Measurements from ENCODE around the gene DMXL2.

DNA sequence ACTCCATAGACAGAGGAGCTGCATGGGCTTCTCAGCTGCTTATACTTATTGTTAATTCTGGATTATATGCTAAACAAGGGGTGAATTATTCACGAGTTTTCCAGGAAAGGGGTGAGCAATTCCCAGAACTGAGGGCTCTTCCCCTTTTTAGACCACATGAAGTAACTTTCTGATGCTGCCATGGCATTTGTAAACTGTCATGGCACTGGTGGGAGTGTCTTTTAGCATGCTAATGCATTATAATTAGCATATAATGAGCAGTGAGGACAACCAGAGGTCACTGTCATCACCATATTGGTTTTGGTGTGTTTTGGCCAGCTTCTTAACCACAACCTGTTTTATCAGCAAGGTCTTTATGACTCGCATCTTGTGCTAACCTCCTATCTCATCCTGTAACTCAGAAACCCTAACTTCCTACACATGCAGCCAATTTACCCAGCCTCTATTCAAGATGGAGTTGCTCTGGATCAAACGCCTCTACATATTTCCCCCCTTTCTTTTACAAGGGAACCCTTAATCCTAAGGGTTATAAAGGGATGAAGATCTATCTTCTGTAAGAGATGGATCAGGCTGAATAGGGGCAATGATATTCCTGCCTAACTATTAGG lies 12.1 kb upstream of the DMXL2 start:
- TF ChIP-seq ZNF565 (CRISPR knock-in tag; conservative IDR thresholded peaks at IDR 0.05; ENCODE audit: low read depth) (no peak), RARB (CRISPR knock-in tag; IDR thresholded peaks at IDR 0.05) (no peak), ZC3H10 (CRISPR knock-in tag; IDR thresholded peaks at IDR 0.05) (no peak), TOX (CRISPR knock-in tag; IDR thresholded peaks at IDR 0.05; ENCODE audit: borderline replicate concordance) (no peak), ZFP3 (CRISPR knock-in tag; IDR thresholded peaks at IDR 0.05) (no peak), OSR1 (CRISPR knock-in tag; IDR thresholded peaks at IDR 0.05) (no peak), ZFP30 (CRISPR knock-in tag; IDR thresholded peaks at IDR 0.05) (no peak), ARNTL (CRISPR knock-in tag; IDR thresholded peaks at IDR 0.05; ENCODE audit: borderline replicate concordance, low read depth) (no peak), TCF4 (CRISPR knock-in tag; IDR thresholded peaks at IDR 0.05; ENCODE audit: borderline replicate concordance) (no peak), ISL1 (CRISPR knock-in tag; IDR thresholded peaks at IDR 0.05) (no peak)
- TF ChIP-seq, protein P1, sequence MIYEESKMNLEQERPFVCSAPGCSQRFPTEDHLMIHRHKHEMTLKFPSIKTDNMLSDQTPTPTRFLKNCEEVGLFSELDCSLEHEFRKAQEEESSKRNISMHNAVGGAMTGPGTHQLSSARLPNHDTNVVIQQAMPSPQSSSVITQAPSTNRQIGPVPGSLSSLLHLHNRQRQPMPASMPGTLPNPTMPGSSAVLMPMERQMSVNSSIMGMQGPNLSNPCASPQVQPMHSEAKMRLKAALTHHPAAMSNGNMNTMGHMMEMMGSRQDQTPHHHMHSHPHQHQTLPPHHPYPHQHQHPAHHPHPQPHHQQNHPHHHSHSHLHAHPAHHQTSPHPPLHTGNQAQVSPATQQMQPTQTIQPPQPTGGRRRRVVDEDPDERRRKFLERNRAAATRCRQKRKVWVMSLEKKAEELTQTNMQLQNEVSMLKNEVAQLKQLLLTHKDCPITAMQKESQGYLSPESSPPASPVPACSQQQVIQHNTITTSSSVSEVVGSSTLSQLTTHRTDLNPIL (CRISPR knock-in tag; IDR thresholded peaks at IDR 0.05; ENCODE audit: low read depth): no peak
- TF ChIP-seq, protein P2, sequence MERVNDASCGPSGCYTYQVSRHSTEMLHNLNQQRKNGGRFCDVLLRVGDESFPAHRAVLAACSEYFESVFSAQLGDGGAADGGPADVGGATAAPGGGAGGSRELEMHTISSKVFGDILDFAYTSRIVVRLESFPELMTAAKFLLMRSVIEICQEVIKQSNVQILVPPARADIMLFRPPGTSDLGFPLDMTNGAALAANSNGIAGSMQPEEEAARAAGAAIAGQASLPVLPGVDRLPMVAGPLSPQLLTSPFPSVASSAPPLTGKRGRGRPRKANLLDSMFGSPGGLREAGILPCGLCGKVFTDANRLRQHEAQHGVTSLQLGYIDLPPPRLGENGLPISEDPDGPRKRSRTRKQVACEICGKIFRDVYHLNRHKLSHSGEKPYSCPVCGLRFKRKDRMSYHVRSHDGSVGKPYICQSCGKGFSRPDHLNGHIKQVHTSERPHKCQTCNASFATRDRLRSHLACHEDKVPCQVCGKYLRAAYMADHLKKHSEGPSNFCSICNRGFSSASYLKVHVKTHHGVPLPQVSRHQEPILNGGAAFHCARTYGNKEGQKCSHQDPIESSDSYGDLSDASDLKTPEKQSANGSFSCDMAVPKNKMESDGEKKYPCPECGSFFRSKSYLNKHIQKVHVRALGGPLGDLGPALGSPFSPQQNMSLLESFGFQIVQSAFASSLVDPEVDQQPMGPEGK (CRISPR knock-in tag; IDR thresholded peaks at IDR 0.05; ENCODE audit: borderline replicate concordance): no peak

Measured in SK-N-SH treated with all-trans-retinoic acid at 6 μM for 48 hours (cell line).